ENCODE measurements around the gene CDH18.

The CDH18 gene

DNA sequence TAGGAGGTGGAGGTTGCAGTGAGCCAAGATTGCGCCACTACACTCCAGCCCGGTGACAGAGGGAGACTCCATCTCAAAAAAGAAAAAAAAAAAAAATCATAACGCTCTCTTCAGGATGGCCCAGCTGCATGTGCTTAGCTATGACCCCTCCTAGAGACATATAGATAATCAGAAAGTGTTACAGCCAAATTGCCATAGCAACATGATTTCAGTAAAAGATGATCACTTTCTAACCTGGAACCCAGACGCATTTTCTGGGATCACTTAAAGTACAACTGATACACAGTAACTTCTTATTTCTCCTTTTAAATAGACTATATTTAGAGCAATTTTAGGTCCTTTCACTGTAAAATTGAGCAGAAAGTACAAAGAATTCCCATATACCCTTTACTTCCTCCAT, 372.9 kb downstream of the CDH18 start:
- no peak for DNase-seq (ENCODE audit: low read depth, low spot score)

DNA sequence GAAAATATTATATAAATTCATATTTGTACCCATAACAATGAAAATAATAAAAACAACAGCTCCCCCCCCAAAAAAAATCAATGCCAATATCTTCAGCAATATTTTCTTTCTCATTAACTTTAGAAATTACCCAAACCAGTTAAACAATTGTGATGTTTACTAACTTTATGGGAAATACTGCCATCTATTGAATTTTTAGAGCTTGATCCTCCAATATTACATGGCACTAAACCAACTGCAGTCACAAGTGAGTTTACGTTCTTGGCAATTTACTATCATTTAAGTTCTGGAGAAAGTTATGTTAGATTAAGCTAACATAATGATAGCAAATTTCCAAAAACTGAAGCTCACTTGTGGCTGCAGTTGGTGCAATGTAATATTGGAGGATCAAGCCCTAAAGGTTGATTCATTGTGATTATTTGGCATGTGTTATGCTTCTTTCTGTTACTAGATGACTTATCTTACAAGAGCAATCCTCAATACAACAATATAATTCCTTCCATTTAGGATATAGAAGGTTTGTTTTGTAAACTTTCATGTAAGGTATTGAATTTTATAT, 379.5 kb downstream of the CDH18 start:
- no peak for DNase-seq (ENCODE audit: low read depth, low spot score)

DNA sequence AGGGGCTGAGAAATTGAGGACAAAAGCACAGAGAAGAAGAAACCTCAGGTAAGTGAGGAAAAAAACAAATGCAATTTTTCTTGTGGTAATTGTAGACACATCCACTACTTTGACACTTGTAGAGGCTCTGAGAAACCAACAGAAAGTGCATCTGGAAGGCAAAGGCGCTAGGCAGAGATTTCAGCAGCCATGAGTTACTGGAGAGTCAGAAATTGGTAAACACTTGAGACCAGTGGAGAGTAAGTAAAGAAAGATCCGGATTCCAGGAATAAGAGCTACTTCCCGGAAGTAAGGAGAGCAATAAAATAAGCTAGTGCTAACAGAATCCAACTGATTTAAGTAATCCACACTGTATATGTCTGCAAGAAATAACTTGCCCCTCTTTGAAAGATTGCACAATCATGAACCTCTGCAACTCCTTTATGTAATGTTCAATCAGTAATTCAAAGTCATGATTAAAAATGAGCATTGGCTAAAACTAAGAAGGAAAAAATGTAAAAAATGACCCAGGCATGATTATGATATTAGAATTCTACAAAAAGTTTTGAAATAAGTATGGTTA, 382.1 kb downstream of the CDH18 start:
- DNase-seq (ENCODE audit: low read depth, low spot score): no peak

DNA sequence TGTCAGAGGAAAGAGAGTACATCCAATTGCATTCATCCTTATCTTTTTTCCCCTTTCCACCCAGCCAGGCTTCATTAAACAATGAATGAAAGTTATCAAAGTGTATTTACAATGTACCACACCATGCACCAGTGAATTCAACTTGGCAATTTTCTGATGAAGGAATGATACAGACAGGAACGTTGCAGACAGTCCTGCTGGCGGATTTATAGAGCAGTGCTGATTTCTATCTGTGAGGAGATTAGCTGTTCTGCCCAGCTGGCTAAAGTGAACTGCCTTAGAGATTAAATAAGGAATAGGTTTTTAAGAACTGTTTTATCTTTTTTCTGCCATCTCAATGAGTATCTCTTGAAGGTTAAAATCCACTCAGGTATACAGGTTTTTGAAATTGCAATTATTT, 403.9 kb downstream of the CDH18 start:
- DNase-seq (ENCODE audit: low read depth, low spot score): no peak

DNA sequence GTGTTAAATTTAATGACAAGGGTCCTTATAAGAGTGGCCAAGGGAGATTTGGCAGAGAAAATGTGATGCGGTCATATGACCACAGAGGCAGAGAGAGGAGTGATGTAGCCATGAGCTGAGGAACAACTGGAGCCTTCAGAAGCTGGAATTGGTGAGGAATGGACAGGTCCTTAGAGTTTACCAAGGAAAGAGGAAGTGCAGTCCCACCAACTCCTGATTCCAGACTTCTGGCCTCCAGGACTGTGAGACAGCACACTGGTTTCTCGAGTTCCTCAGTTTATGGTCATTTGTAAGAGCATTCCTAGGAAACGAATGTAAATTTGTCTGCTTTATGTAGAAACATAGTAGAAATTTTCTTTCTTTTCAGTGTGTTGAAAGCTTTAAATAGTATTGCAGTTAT, 410.1 kb downstream of the CDH18 start:
- no peak for DNase-seq (ENCODE audit: low read depth, low spot score)

DNA sequence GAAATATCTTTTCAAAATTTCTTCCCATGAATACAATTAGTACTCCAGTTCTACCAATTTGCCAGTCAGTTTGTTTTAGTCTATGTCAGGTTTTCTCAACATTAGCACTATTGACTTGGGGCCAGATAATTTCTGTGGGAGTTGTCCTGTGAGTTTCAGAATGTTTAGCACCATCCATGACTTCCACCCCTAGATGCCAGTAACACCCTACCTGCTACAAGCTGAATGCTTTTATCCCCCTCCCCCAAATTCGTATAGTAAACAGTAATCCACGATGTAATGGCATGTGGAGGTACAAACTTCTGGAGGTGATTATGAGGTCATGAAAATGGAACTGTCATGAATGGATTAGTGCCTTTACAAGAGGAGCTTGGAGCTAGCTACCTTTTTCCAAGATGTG, 420.0 kb downstream of the CDH18 start:
- no peak for DNase-seq (ENCODE audit: low read depth, low spot score)

DNA sequence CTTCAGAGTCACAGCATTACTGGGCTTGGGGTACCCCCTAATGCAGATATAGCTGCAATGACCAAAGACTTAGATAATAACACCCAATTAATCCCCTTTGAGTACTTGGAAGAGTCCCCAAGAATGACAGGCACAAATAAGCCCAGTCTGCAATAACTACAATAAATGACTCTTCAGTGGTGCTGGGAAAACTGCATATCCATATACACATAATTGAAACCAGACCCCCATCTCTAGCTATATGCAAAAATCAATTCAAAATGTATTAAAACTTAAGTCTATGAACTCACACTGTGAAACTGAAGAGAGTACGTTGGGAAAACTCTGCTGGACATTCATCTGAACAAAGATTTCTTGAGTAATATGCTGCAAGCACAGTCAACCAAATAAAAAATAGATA, 422.5 kb downstream of the CDH18 start:
- no peak for DNase-seq (ENCODE audit: low read depth, low spot score)

DNA sequence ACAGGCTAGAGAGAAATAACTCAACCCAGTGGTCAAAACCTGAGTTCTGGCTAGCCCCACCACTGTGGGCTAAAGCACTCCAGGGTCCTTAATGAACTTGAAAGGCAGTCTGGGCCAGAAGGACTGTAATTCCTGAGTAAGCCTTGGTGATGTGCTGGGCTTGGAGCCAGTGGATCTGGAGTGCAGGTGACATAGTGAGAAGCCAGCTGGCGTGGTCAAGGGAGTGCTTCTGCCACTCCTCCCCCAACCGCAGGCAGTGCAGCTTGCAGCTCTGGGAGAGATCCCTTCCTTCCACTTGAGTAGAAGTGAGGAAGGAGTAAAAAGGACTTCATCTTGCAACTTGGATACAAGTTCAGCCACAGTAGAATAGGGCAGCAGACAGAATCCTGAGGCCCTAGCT, 424.0 kb downstream of the CDH18 start:
- DNase-seq (ENCODE audit: low read depth, low spot score): no peak

DNA sequence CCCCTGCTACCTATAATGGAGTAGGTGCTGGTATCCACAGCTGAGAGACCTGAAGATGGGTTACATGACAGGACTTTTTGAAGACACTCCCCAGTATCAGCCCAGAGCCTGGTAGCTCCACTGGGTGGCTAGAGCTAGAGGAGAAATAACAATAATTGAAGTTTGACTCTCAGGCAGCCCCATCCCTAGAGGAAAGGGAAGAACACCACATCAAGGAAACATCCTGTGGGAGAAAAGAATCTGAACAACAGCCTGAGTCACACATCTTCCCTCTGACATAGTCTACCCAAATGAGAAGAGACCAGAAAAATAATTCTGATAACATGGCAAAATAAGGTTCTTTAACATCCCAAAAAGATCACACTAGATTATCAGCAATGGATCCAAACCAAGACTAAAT, 432.1 kb downstream of the CDH18 start:
- no peak for DNase-seq (ENCODE audit: low read depth, low spot score)

DNA sequence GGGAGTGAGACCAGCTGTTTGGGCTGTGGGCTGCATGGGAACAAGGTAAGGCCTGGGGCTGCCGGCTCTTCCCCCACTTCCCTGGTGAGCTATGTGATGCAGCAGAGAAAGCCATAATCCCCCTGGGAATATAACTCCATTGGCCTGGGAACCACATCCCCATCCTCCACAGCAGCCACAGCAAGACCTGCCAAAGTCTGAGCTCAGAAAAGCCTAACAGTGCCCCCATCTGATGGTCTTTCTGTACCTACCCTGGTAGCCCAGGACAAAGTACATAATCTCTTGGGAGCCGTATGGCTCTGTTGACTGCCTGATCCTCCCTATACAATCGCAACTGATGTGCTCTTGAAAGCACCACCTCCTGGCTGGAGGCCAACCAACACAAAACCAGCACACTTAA, 432.6 kb downstream of the CDH18 start:
- no peak for DNase-seq (ENCODE audit: low read depth, low spot score)

DNA sequence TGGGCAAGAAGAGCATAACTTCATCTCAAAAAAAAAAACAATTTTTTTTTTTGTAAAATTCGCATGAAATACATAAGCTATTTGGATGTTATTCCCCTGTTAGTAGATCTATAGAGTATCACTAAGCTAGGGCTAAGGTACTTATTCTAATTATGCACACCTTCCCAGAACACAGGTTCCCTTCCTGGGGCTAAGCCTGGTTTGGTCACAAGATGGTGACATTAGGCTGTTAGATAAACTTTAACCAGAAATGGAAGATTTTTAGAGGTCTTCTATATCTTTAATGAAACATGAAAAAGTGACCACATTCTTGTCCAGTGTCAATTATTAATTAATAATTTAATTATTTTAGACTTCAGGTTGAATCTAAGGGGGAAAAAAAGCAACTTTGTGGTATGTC, 433.5 kb downstream of the CDH18 start:
- no peak for DNase-seq (ENCODE audit: low read depth, low spot score)

DNA sequence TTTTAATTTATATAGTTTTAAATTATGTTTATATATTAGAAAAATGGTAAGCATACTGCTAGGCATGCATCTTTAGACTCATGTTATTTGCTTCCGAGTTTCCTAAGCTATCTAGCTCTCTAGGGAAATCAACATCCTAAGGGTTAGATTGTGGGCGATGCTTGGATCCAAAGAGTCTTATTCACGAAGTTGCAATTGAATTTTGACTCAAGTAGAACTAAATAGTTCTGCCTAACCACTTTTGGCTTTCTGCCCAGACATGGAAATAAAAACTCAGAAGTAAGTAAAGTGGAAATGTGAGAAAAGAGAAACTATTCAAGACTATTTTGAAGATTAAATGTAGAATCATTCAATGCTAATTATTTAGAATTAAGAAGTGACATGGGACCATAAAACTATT, 440.4 kb downstream of the CDH18 start:
- no peak for DNase-seq (ENCODE audit: low read depth, low spot score)

DNA sequence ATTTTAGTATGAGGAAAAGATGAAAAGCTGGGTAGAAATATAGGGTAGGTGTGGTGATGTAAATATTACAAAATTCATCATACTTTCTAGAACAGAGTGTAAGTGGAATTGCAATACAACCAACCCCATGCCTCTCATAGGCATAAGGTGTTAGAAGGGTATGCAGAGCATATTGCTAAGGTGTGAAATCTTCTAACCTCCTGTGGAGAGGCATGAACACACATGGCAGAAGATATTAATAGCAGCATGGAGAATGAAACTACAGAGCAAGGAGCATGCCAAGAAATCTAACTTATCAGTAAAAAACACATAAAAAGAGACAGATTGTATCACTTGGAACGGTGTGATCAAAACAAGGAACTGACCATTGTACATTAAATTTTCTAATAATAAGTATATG, 441.5 kb downstream of the CDH18 start:
- DNase-seq (ENCODE audit: low read depth, low spot score): no peak

DNA sequence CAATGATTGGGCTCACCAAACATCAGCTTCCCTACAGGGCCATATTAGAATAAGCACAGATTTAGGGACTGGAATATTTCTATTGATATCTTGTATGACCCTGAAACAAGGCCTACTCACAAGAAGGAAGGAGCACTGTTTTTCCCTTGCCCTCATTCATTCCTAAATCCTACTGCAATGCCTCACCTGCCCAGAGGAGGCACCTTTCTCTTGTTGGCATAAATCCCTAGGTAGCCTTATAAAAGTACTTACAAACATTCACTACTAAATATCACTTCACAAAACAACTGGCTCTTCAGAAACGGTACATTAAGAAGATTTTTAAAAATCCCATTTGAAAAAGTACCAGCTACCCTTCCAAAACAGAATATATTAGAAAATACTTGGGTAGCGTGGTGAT, 449.4 kb downstream of the CDH18 start:
- DNase-seq (ENCODE audit: low read depth, low spot score): no peak

DNA sequence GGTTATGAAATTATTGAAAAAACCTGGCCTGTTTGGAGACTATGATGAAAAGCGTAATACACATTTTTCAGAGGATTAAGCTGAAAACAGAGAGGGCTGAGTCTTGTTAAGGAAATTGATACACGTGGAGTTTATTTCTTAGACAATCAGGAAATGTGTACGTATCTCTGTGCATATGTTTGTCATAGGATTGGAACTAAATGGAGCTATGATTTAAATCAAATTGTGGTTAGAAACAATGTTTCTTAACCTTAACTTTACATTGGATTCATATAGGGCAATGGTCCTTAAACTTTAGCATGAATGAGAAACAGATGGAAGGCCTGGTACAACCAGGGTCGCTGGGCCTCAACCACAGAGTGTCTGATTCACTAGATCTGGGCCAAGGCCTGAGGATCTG, 451.6 kb downstream of the CDH18 start:
- DNase-seq (ENCODE audit: low read depth, low spot score): no peak

DNA sequence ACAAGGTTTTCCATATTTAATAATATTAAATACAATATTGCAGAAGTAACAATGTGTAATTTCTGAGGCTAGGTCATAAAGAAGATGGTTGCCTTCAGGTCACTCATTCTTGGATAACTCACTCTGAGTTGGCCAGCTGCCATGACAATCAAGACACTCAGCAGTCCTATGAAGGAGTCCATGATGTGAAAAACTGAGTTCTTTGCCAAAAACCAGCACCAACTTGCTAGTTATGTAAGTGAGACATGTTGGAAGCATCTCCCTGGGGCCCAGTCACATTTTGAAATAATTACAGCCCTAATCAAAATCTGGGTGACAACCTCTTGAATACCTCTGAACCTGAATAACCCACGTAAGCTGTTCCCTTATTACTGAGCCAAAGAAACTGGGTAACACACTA, 453.2 kb downstream of the CDH18 start:
- DNase-seq (ENCODE audit: low read depth, low spot score): no peak

DNA sequence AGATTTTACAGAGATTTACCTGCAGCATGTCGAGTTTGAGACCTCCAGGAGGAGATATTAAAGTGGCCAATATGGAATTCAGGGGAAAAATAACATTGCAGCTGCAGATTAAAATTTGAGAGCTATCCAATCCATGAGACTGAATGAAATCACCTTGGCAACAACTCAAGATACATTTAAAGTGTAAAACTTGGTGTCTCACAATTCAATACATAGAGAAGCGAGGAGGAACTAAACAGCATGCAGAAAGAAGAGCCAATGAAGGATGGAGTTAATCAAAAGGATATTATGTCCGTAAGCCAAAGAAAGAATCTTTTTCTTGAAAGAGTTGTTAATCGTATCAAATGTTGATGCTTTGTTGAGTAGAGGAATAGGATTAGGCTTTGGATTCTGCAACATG, 455.1 kb downstream of the CDH18 start:
- DNase-seq (ENCODE audit: low read depth, low spot score): no peak

DNA sequence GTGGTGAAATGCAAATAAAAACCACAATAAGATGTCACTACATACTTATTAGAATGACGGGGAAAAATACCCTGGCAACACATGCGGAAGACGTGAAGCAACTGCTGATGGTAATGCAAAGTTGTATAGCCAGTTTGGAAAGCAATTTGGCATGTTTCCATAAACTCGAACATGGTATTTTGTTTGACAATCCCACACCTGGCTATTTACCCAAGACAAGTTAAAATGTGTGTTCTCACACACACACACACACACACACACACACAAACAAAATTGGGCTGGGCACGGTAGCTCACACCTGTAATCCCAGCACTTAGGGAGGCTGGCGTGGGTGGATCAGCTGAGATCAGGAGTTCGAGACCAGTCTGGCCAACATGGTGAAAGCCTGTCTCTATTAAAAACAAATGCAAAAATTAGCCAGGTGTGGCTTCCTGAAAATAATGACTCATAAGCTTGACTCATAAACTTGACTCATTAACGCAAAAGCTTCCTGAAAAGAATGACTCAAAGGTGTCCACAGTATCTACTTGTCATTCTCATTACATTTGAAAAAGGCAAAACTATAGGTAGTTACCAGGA, 456.5 kb downstream of the CDH18 start:
- DNase-seq (ENCODE audit: low read depth, low spot score): no peak

DNA sequence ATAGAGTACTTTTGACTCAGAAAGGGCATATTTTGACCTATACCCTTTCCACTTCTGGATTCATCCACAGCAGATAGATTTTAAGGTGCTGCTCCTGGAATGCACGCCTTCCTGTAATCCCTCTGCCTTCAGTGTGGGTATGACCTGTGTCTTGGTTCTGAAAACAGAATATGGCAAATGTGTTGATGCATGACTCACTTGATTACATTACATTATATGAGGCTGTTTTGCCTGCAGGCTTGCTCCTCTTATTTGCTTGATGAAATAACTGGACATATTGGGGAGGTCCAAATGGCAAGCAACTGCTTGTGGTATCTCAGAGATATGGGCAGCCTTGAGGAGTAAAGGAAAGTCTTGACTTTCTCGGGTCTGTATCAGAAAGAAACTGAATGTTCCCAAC, 468.6 kb downstream of the CDH18 start:
- DNase-seq (ENCODE audit: low read depth, low spot score): no peak

DNA sequence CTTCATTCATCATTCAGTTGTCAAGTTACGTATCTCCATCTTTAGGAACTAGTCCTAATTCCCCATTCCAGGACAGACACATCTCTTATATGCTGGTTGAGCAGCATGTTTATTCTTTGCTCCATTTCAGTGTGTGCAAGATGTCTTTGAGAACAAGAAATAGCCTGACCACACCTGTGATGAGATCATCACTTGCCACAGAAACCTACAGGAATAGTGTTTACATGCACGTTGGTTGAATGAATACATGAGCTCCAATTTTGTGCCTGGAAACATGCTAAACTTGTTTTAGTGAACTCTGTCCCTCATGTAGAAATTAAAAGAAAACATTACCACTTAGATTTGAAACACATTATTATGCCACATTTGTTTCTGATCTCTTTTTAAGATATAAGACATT, 489.1 kb downstream of the CDH18 start:
- no peak for DNase-seq (ENCODE audit: low read depth, low spot score)

DNA sequence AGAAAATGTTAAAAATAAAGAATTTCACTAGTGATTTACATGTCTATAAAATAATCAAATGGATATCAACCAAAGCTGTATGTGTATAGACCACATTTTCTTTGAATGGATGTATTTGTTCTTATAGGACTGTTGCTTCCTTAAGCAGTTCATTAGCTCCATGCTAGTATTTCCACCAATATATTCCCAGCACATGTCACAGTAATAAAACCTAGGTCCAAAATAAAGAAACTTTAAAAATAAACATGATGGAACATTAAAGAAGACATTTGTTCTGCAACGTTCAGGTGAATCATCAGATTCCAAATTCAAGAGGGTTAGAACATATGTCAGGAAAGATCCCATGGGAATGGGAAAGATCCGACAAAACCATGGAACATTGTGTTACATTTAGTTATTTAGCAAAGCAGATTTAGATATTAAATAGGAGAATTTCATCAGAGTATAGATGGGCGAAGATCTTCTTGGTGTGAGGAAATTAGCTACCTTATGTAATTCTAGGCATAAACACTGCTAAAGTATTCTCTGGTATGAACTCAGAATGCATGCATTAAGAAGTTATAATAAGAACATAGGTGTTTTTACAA, 490.7 kb downstream of the CDH18 start:
- no peak for DNase-seq (ENCODE audit: low read depth, low spot score)

DNA sequence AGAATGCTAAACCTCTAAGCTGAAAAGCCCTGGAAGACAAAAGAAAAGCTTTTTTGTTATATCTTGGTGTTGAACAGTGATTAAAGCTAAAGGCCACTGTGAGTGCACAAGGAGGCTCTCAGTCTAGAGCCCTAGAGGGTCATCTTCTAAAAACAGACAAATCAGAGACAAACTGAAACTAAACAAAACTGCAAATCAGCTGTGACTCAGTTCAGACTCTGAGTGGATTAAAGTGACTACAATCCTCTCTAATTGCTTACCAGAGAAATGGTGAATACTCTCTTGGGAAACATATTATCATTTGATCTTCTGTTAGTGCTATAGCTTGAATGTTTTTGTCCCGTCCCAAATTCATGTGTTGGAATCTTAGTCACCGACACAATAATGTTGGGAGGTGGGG, 491.9 kb downstream of the CDH18 start:
- DNase-seq (ENCODE audit: low read depth, low spot score): no peak

DNA sequence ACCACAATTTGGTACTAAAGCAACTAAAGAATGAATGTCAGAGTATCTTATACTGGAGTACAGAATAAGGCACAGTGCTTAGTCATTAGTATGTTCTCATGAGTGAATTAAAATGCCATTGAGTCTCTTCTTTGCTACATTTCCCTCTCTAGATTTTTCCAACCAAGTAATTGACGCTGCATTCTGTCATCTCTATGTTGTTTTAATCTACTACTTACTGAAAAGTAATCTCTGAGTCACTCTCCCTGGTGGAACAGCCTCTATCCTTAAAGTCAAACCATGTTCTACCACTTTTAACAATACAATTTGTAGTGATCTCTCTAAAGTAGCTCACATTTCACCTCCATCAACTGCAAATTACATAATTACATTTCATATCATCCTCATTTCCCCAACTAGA, 495.1 kb downstream of the CDH18 start:
- DNase-seq (ENCODE audit: low read depth, low spot score): no peak

DNA sequence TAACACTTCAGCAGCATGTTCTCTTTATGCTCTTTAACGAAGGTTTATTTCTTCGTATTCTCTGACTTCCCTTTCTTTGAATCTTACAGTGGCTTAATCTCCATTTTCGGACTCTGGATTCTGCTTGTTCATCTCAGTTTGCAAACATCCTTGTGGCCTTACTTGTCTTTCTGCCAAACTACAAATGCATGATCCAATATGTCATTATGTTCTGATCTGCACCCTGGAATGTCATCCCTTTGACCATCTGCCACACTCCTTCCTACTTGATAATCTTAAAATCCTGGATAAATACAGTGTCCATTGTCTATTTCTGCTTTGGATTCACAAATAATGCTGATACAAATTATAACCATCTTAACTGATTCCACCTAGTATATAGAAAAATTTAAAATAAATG, 499.2 kb downstream of the CDH18 start:
- DNase-seq (ENCODE audit: low read depth, low spot score): no peak
